Stimulated activated CD4-positive, alpha-beta T cell treated with anti-CD3 and anti-CD28 coated beads, Interleukin-12 subunit alpha, Interleukin-12 subunit beta, amount 100 ng/mL, for 48 hours (primary cell): ENCODE results near the gene ZNF827.

Experiments used
- DNase-seq, 3 donors: peaks; one replicate each; pipeline ENCODE4 v3.0.0-alpha.2; 2020; ENCODE audit warnings: low read depth in 2 of 3, low spot score in 1 of 3

Gene ZNF827

GRCh38 chr4:145769450-145770037 is 169.1 kb downstream of the ZNF827 start:
- no peak for DNase-seq

GRCh38 chr4:145766273-145766672 is 172.3 kb downstream of the ZNF827 start:
- no peak for DNase-seq

GRCh38 chr4:145763399-145763798 is 175.2 kb downstream of the ZNF827 start:
- no peak for DNase-seq

DNA sequence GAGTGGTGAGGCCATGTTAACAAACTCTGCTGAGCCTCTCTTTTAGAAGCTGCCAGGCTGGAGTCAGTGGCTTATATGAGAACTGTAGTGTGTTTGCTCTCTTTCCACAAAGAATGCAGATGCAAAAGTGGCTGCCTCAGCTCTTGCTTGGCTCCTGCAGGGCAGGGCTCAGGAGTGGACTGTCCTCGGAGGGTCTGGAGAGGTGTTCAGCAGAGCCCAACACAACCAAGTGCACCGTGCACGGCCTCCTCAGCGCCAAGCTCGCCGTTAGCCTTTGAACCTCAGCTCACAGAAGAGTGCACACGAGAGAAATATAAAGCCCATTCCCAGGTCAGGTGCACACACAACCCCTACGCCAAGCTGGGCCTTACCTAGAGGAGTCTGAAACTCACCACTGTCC is 175.9 kb downstream of the ZNF827 start:
- no peak for DNase-seq

GRCh38 chr4:145760961-145761929 is 177.4 kb downstream of the ZNF827 start:
- DNase-seq: no peak

GRCh38 chr4:145760176-145760575 is 178.4 kb downstream of the ZNF827 start:
- peak in 1 of 3 donors; percentile 11 for DNase-seq

DNA sequence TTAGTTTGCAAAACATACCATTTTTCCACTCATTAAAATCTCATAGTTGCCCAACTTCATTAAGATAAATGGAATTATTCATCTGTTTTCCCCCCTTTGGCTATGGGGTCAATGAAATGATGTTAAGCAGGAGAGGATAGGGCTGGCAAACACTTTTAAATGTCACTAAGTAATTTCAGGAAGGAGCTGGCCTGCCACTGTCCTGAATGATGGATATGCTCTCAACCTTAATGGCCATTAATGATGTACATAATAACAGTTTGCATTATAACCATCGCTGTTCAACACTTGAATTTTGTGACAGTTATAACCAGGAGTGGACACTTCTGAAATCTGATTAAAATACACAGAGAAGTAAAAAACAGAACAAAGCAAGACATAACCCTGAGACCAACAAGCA is 181.4 kb downstream of the ZNF827 start:
- DNase-seq: no peak

DNA sequence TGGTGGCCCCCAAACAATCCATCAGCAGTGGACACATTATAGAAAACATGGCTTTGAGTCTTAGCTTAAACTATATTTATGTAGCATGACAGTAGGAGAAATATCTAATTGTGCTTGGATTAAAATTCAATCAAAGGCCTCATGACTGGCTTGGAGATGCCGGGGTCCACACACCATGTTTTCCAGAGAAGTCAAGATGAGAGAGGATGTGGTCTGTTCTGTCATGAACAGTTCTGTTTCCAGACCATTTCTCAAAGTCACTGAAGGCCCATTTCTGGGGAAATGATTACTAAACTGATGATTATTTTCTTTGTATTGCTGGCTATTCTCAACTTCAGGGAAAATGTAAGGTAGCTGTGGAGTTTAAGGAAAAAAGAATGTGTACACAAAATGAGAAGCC is 182.4 kb downstream of the ZNF827 start:
- DNase-seq: no peak

GRCh38 chr4:145755802-145756201 is 182.8 kb downstream of the ZNF827 start:
- no peak for DNase-seq

GRCh38 chr4:145743641-145744040 is 195.0 kb downstream of the ZNF827 start:
- DNase-seq: no peak

DNA sequence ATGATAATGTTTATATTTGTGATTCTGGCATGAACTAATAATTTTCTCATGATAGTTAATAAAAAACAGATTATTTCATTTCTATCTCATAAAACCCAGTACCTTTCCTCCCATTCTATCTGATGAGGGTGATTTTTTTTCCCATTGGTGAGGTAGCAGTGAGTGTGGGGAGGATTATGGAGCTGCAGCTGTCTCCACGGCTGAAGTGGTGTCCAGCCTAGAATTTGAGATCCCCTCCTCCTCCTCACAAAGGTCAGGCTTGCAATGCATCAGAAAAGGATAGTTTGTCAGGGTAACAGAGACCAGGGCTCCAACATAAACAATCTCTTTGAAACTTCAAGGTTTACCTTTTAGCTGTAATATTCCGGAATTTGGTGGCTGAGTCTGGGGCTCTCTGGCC is 197.8 kb downstream of the ZNF827 start:
- DNase-seq: no peak

DNA sequence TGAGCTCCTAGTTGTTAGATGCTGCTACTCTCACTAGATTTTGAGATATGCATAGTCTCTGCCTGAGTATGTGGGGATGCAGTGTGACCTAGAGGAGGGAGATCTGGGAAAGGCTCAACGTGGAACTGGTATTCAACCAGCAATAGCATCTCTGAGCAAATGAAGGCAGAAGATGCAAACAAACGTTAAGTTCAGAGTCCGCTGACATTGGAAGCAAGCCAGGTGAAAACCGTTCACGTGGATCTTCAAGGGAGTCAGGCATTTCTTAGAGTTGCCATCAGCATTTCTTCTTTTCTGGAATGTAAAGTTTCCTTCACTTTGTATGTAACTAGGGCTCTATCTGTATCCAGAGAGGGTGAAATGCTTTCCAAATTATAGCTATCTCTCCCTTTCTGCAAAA is 198.8 kb downstream of the ZNF827 start:
- no peak for DNase-seq

- no peak for DNase-seq
Measured at GRCh38 chr4:145736241-145736831, 202.3 kb downstream of the ZNF827 start.

DNA sequence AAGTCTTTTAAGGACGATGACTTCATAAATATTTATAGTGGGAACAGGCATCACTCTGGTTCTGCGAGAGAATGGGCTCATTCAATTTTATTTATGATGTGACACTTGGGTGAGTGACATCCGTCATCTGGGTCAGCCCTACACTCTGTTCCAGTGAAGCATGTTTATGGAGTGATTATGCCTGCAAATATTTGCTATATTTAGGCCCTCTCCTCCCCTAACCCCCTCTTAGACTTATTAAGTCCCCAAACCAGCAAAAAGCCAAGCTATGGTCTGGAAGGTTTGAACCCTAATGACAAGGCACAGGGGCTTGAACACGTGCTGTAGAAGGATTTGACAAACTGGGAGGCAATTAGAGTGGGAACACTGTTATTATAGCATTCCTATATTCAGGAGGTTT is 202.8 kb downstream of the ZNF827 start:
- no peak for DNase-seq

DNA sequence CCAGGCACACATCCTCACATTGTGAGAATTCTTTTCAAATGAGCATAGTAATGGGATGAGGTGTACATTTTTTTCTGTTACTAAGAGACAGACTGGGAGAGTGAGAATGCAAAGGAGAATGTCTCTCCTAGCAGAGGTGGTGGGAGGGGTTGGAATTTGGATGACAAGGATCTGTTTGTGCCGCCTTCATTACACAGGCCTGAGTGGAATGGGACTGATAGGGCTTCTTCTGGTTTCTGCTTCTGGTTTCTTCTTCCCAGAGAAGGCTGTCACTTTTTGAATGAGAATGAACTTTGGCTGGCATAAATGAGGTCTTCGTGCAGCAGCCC is 203.3 kb downstream of the ZNF827 start:
- DNase-seq: no peak

- no peak for DNase-seq
Measured at GRCh38 chr4:145734576-145735346, 203.9 kb downstream of the ZNF827 start.

- no peak for DNase-seq
Measured at GRCh38 chr4:145734031-145734430, 204.6 kb downstream of the ZNF827 start.

GRCh38 chr4:145732895-145733880 is 205.4 kb downstream of the ZNF827 start:
- DNase-seq: peak; percentile 66 to 83 (median 75)

GRCh38 chr4:145732001-145732815 is 206.4 kb downstream of the ZNF827 start:
- DNase-seq: no peak
